Measurements from ENCODE around the gene TALDO1. TPM values are rescaled to one million over a fixed set of nuclear protein-coding genes. Genes with fewer than 3 reads are reported as not detected.
A peak's percentile ranks its signal among the peaks of the same experiment; 100 is the strongest.

TALDO1 gene
- total RNA-seq, 1 experiment from 2014 or later, result 173 TPM

DNA sequence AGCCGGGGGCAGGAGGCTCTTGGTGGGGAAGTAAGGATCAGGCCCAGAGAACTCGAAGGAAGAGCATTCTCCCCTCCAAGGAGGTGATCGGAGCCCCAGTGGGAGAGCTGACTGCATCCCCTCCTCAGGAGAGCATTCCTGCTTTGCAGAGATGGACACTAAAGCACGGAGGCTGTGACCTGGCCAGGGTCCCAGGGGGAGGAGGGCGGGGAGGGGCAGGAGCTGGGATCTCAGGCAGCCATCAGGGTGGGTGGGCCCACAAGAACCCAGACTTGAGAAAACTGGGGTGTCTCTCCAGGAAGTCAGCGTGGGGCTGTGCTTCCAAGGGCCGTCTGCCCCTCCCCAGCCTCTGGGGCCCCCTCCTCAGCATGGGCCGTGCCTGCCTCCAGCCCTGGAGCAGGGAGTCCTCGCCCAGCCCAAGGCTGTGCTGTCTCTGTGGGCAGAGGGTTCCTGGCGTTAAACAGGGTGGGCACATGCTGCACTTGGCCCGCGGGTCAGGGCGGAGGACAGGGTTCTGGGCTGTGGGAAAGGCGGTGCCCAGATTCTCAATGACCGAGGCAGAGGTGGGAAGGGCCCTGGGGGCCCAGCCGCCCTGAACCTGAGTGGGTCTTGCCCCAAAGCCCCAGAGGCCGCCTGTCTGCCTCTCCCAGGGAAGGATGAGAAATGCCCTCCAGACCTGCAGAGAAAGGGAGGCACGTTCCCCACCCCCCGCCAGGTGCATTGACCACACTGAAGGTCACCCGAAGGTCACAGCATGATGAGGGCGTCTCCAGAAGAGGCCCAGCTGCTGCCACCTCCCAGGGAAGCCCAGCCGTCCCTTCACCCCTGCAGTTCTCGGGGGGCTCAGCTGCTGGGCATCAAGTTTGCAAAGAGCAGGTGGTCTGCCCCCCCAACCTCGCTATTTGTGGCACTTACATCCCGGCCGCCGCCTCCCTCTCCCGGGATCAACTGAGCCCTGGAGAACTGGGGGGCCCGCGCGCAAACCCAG lies 42.0 kb downstream of the TALDO1 start:
- no peak overlapping the region for H3K4me3 ChIP-seq (ENCODE audit: low read depth, low read length, poor library complexity, severe bottlenecking)
- no peaks in the 10 kb centered on the region for H3K9me3 ChIP-seq (ENCODE audit: low read depth, low read length, poor library complexity, severe bottlenecking)
- TF ChIP-seq EZH2 (IDR thresholded peaks at IDR 0.05; ENCODE audit: borderline replicate concordance, low read depth, low read length, poor library complexity, severe bottlenecking), result no peak
- TF ChIP-seq, protein P1, sequence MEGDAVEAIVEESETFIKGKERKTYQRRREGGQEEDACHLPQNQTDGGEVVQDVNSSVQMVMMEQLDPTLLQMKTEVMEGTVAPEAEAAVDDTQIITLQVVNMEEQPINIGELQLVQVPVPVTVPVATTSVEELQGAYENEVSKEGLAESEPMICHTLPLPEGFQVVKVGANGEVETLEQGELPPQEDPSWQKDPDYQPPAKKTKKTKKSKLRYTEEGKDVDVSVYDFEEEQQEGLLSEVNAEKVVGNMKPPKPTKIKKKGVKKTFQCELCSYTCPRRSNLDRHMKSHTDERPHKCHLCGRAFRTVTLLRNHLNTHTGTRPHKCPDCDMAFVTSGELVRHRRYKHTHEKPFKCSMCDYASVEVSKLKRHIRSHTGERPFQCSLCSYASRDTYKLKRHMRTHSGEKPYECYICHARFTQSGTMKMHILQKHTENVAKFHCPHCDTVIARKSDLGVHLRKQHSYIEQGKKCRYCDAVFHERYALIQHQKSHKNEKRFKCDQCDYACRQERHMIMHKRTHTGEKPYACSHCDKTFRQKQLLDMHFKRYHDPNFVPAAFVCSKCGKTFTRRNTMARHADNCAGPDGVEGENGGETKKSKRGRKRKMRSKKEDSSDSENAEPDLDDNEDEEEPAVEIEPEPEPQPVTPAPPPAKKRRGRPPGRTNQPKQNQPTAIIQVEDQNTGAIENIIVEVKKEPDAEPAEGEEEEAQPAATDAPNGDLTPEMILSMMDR (conservative IDR thresholded peaks at IDR 0.05; ENCODE audit: low read depth, low read length), result no peak
- no peak for DNase-seq (ENCODE audit: low spot score)
- BruUV-seq (replicated peaks), result no TSS peak
- intact Hi-C loops (cut with micrococcal nuclease; ENCODE audit: unreplicated experiment), result no loop called here
- H3K27ac ChIP-seq (ENCODE audit: low read depth, low read length, poor library complexity, severe bottlenecking), result no peak overlapping the region
- no peaks in the 10 kb centered on the region for H3K27me3 ChIP-seq (replicated peaks; ENCODE audit: insufficient read depth, low read depth, low read length, poor library complexity)
- ChIA-PET CTCF (interaction anchor here (0.7 kb wide), 1 partner anchor 20 kb away, joined by 5 read pairs; no protein-coding TSS in a partner anchor), POLR2A (ENCODE audit: low non-redundant PET) (no interaction called here)
- no peaks in the 10 kb centered on the region for H3K36me3 ChIP-seq (ENCODE audit: insufficient read depth, low read length, poor library complexity, severe bottlenecking)
- H3K4me1 ChIP-seq (ENCODE audit: insufficient read depth, low read length, poor library complexity, severe bottlenecking), result peaks cover 3% of the 10 kb centered on the region

DNA sequence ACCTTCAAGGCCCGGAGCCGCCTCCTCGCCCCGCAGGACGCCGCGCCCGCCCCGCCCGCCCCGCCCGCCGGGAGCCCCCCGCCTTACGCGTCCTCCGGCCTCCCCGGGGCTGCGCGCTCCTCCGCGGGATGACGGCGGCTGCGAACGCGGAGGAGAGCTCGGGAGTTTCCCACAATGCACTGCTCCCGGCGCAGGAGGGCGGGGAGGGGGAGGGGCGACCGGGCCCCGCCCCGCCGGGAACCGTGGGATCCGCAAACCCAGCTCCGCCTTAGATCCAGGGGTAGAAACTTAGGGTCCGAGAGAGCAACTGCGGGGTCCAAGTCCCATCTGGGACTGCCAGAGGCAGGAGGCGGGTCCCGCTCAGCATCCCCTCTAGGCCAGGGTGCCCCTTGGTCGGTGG lies 42.7 kb downstream of the TALDO1 start, which contains the start of gene CEND1:
CEND1 (minus strand) TSS at position 148 of the 400 bp plus-strand sequence. CDS start 1,514 bp downstream, outside the sequence.
- Histone ChIP-seq H3K4me3 (ENCODE audit: low read depth, low read length, poor library complexity, severe bottlenecking) (no peak within 1 kb of the TSS), H3K36me3 (ENCODE audit: insufficient read depth, low read length, poor library complexity, severe bottlenecking) (peaks cover 2% of the 10 kb centered on the region), H3K27ac (ENCODE audit: low read depth, low read length, poor library complexity, severe bottlenecking) (no peak within 1 kb of the TSS), H3K4me1 (ENCODE audit: insufficient read depth, low read length, poor library complexity, severe bottlenecking) (peaks cover 3% of the 10 kb centered on the region), H3K27me3 (replicated peaks; ENCODE audit: insufficient read depth, low read depth, low read length, poor library complexity) (no peaks in the 10 kb centered on the region), H3K9me3 (ENCODE audit: low read depth, low read length, poor library complexity, severe bottlenecking) (no peaks in the 10 kb centered on the region)
- CTCF ChIA-PET, result interaction anchor here (0.7 kb wide), 1 partner anchor 19 kb away, joined by 5 read pairs; no protein-coding TSS in a partner anchor
- POLR2A ChIA-PET (ENCODE audit: low non-redundant PET), result no interaction called here
- peak; percentile 67 for DNase-seq (ENCODE audit: low spot score)
- TF ChIP-seq, protein P1 (conservative IDR thresholded peaks at IDR 0.05; ENCODE audit: low read depth, low read length), result no peak
- TF ChIP-seq EZH2 (IDR thresholded peaks at IDR 0.05; ENCODE audit: borderline replicate concordance, low read depth, low read length, poor library complexity, severe bottlenecking), result no peak
- no TSS peak for BruUV-seq (replicated peaks)
- intact Hi-C loops (cut with micrococcal nuclease; ENCODE audit: unreplicated experiment), result no loop called here

DNA sequence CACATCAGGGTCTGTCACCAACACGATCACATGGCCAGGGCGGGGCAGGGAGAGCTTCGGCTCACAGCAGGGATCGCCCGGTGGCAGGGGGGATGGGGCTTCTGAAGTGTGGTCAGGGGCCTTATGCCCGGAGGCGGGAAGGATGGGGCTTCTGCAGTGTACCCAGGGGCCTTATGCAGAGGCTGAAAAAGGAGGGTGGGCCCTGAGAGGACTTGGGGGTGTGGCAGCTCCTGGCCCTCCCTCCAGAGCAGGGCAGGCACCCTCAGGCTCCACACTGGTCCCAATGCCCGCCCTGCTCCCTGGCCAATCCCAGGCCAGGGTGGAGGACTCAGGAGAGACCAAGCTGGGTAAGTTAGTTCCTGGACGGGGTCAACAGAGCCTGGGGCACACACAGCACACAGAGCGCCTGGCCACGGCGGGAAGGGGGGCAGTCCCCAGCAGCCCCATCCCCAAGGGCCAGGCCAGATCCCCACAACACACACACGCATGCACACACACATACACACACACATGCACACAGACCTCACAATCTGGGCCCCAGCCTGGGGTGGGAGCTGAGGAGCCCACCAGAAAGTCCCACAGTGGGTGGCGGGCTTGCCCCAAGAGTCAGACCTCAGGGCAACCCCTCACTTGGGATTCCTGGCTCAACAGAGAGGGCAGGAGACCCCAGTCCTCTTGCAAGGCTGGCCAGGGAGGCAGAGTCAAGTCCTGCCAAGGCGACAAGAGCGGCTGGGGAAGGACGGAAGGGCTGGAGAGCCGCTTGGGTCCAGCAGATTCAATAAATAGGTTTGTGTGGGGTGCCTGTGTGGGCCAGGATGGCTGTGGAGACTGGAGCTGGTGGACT lies 43.7 kb downstream of the TALDO1 start:
- no TSS peak for BruUV-seq (replicated peaks)
- POLR2A ChIA-PET (ENCODE audit: low non-redundant PET), result interaction anchor here (0.6 kb wide), 1 partner anchor 1631 kb away, joined by 16 read pairs; no protein-coding TSS in a partner anchor
- no peaks in the 10 kb centered on the region for H3K9me3 ChIP-seq (ENCODE audit: low read depth, low read length, poor library complexity, severe bottlenecking)
- H3K27me3 ChIP-seq (replicated peaks; ENCODE audit: insufficient read depth, low read depth, low read length, poor library complexity), result no peaks in the 10 kb centered on the region
- peaks cover 2% of the 10 kb centered on the region for H3K36me3 ChIP-seq (ENCODE audit: insufficient read depth, low read length, poor library complexity, severe bottlenecking)
- intact Hi-C loops (cut with micrococcal nuclease; ENCODE audit: unreplicated experiment), result no loop called here
- DNase-seq (ENCODE audit: low spot score), result no peak
- TF ChIP-seq, protein P1 (conservative IDR thresholded peaks at IDR 0.05; ENCODE audit: low read depth, low read length), result no peak
- no peak for TF ChIP-seq EZH2 (IDR thresholded peaks at IDR 0.05; ENCODE audit: borderline replicate concordance, low read depth, low read length, poor library complexity, severe bottlenecking)
- H3K4me3 ChIP-seq (ENCODE audit: low read depth, low read length, poor library complexity, severe bottlenecking), result no peak overlapping the region
- CTCF ChIA-PET, result no interaction called here
- H3K4me1 ChIP-seq (ENCODE audit: insufficient read depth, low read length, poor library complexity, severe bottlenecking), result peaks cover 10% of the 10 kb centered on the region
- no peak overlapping the region for H3K27ac ChIP-seq (ENCODE audit: low read depth, low read length, poor library complexity, severe bottlenecking)
